Kidney capillary endothelial cell (primary cell): Measurements from ENCODE around the gene VSIG10L.

Source experiments
- DNase-seq: peaks from one replicate; pipeline ENCODE4 v3.0.0-alpha.2; 2018; ENCODE audit warnings: low spot score

Gene VSIG10L

GRCh38 chr19:51338563-51339312 is 3.2 kb downstream of the VSIG10L start:
- peak; percentile 62 for DNase-seq

GRCh38 chr19:51337861-51338562 is 3.9 kb downstream of the VSIG10L start:
- no peak for DNase-seq

- no peak for DNase-seq
Measured at GRCh38 chr19:51337141-51337860, 4.6 kb downstream of the VSIG10L start.

- no peak for DNase-seq
Measured at GRCh38 chr19:51333836-51334460, 8.0 kb downstream of the VSIG10L start.

- DNase-seq, result no peak
Measured at GRCh38 chr19:51331716-51332115, 10.2 kb downstream of the VSIG10L start.

- no peak for DNase-seq
Measured at GRCh38 chr19:51331193-51331592, 10.7 kb downstream of the VSIG10L start.

GRCh38 chr19:51330366-51330765 is 11.6 kb downstream of the VSIG10L start:
- no peak for DNase-seq

GRCh38 chr19:51329411-51329810 is 12.5 kb downstream of the VSIG10L start:
- no peak for DNase-seq

GRCh38 chr19:51327066-51328001 is 14.6 kb downstream of the VSIG10L start:
- DNase-seq, result peak; percentile 30

GRCh38 chr19:51326216-51327065 is 15.5 kb downstream of the VSIG10L start:
- no peak for DNase-seq

- DNase-seq, result no peak
Measured at GRCh38 chr19:51325161-51325976, 16.6 kb downstream of the VSIG10L start.

GRCh38 chr19:51324167-51324481 is 17.8 kb downstream of the VSIG10L start:
- no peak for DNase-seq

- DNase-seq, result no peak
Measured at GRCh38 chr19:51323481-51324166, 18.3 kb downstream of the VSIG10L start.

- DNase-seq, result no peak
Measured at GRCh38 chr19:51321799-51322198, 20.1 kb downstream of the VSIG10L start.

- DNase-seq, result no peak
Measured at GRCh38 chr19:51320280-51320657, 21.7 kb downstream of the VSIG10L start.

GRCh38 chr19:51319649-51320279 is 22.2 kb downstream of the VSIG10L start:
- no peak for DNase-seq

GRCh38 chr19:51318687-51319648 is 23.0 kb downstream of the VSIG10L start:
- no peak for DNase-seq
